Kidney glomerular epithelial cell (primary cell): ENCODE data around the gene ACOT4.
"Not testable (repeated sequence)": the region's sequence is repeated elsewhere in the genome, so short reads cannot be mapped to it uniquely, and the experiment has no call there.

Source experiments
- DNase-seq: peaks from one replicate; lab custom pipeline; 2025; lab: John Stamatoyannopoulos, UW

Gene ACOT4

DNA sequence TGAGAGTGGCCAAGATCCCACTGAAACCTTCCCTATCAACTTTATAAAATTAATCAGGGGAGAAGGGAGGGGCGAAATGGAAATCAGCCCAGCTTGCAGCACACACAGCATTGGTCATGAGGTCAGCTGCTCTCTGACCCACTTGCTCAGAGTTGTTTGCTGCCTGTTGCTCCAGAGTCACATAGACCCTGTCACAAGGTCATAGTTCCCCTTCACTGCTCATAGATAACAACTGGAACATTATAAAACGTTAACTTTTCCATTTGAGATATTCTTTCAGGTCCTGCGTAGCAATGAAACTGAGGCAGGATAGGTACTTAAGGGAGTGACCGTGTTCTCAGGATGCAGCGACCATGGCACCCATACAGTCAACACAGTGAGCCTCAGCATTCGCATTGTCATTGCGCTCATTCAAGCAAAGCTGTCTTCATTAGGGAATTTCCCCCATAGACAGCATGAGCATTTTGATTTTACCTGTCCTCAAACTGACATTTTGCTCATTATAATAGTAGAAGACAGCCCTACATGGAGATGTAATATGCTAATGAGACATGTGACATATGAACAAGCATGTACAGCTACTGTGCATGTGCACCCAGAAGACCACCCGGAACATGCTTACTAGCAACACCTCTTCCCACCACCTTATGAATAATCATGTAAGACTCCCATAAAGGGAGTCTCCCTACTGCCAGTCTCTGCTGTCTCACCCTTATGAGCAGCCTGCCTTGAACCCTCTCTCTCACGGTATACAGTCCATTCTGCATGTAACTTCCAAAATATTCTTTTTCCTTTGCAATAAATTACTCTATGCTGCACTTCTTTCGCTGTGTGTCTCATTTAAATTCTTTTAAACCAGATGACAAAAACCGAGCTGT, 9.3 kb upstream of the ACOT4 start:
- DNase-seq, result not testable (repeated sequence)

DNA sequence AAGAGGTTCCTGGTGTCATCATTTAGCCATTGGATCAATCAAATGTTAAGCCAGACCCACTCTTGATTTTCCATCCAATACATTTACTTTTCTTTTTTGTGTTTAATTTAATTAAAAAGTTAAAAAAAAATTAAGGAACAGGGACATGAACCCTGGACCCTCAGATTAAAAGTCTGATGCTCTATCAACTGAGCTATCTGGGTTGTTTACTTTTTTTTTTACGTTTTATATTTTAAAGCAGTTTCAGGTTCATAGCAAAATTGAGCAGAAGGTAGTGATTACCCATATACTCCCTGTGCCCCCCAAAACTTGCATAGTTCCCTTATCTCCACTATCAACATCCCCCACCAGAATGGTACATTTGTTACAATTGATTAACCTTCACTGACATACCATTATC, 3.0 kb upstream of the ACOT4 start:
- DNase-seq, result no peak

DNA sequence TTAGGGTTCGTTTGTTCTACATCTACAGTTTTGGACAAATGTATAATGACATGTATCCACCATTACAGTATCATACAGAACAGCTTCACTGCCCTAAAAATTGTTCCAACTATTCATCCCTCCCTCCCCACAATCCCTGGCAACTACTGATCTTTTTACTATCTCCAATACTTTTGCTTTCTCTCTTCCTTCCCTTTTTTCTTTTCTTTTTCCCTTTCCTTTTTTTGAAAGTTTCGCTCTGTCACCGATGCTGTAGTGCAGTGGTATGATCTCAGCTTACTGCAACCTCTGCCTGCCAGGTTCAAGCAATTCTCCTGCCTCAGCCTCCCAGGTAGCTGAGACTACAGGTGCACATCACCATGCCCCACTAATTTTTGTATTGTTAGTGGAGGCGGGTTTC, 2.6 kb upstream of the ACOT4 start:
- no peak for DNase-seq

DNA sequence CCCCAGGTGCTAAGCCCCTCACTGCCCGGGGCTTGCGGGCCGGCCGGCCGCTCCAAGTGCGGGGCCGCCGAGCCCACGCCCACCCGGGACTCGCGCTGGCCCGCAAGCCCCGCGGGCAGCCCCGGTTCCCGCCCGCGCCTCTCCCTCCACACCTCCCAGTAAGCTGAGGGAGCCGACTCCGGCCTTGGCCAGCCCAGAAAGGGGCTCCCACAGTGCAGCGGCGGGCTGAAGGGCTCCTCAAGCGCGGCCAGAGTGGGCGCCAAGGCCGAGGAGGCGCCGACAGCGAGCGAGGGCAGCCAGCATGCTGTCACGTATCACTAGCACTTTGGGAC, 1.0 kb upstream of the ACOT4 start:
- not testable (repeated sequence) for DNase-seq

DNA sequence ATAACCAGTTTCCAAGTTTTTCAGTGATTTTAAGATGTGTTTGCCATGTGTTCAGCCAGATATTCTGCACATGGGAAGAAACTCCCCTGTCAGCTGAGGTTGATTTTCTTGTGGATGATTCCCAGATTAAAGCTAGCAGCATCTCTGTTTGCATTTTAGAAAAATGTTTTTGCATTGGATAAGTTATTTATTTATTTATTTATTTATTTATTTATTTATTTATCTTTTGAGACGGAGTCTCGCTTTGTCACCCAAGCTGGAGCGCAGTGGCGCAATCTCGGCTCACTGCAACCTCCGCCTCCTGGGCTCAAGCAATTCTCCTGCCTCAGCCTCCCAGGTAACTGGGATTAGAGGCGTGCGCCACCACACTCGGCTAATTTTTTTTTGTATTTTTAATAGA, 2.8 kb downstream of the ACOT4 start:
- DNase-seq, result no peak

DNA sequence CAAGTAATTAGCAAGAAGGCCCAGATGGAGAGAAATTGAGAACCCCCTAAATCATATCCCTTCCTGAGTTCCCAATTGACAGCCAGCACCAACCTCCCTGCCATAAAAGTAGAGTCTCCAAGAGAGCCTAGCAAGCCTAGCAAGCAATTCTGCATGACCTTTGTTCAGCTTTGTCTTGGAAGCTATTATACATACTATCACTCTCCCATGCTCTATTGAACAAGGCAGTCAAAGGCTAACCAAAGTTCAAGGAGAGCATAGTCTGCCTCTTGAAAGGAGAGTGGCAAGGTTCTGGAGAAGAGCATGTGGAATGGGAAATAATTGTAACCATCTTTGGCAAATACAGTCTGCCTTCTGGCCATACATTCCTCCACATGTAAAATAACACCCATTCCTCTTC, 7.8 kb downstream of the ACOT4 start:
- DNase-seq, result no peak

DNA sequence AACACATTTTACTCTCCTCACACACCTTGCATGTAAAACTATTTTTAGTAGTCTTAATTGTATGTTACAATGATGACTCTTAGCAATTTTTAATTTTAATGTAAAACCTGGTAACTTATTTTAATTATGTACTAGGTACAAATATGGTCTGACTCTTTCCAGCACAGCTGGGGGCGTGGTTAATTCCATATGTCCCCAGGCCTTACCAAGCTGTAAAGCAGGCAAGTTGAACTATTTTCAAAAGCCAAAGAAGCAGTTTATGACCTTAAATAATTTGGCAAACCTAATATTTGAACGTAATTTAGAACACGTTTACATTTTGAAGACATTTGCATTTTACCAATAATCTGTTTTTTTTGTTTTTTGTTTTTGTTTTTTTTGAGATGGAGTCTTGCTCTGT, 11.3 kb downstream of the ACOT4 start:
- no peak for DNase-seq

DNA sequence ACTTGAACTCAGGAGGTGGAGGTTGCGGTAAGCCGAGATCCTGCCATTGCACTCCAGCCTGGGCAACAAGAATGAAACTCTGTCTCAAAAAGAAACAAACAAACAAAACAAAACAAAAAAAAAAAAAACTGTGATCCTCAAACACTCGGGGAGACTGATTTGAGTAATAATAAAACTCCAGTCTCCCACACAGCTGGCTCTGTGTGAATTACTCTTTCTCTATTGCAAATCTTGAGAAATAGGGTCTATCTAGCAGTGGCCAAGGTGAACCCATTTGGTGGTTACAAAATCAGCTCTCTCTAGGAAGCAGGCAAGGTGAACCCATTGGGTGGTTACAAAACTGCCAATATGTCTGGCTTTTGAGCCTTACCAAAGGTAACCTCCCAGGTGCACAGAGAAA, 14.6 kb downstream of the ACOT4 start:
- no peak for DNase-seq

DNA sequence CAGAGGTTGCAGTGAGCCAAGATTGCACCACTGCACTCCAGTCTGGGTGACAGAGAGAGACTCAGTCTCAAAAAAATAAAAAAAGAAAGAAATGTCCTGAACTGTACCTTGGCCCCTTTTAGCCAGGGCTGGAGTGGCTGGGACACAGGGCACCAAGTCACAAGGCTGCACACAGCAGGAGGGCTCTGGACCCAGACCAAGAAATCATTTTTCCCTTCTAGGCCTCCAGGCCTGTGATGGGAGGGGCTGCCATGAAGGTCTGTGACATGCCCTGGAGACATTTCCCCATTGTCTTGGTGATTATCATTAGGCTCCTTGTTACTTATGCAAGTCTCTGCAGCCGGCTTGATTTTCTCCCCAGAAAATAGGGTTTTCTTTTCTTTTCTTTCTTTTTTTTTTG, 15.6 kb downstream of the ACOT4 start:
- no peak for DNase-seq

DNA sequence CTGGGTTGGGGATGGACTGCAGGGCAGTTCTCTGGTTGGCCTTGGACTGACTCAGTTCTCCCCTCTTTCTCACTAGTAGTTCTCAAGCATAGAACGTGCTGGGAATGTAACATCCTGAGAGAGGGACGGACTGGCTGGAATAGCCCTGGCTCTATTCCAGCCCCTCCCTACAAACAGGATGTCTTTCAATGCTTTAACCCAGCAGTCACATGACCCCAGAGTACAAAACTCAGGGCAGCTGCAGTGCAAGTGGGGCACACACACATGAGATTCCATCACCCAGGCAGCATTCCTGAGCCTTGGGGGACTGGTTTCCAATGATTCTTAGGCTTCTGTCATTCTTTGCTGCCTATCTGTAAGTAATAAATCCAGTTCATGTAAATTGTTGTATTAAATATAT, 19.0 kb downstream of the ACOT4 start:
- peak; percentile 8 for DNase-seq

DNA sequence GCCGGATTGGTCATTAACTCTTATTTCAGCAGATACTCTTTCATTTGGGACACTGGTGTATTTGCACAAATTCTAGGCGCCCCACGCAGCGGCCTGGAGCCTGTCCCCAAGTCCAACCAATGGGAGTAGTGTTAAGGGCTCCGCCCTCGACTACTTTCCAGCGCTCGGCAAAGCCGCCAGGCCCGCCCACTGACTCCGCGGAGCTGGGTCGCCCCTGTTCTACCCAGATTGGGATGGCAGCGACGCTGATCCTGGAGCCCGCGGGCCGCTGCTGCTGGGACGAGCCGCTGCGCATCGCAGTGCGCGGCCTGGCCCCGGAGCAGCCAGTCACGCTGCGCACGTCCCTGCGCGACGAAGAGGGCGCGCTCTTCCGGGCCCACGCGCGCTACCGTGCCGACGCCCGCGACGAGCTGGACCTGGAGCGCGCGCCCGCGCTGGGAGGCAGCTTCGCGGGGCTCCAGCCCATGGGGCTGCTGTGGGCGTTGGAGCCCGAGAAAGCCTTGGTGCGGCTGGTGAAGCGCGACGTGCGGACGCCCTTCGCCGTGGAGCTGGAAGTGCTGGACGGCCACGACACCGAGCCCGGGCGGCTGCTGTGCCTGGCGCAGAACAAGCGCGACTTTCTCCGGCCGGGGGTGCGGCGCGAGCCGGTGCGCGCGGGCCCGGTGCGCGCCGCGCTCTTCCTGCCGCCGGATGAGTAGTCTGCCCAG, 20.8 kb downstream of the ACOT4 start, which contains the start of gene ACOT6:
Gene ACOT6, plus strand, starts transcription at position 179 of the 707 bp plus-strand sequence. Its CDS starts 55 bp downstream, at position 234.
- DNase-seq, result peak; percentile 33

DNA sequence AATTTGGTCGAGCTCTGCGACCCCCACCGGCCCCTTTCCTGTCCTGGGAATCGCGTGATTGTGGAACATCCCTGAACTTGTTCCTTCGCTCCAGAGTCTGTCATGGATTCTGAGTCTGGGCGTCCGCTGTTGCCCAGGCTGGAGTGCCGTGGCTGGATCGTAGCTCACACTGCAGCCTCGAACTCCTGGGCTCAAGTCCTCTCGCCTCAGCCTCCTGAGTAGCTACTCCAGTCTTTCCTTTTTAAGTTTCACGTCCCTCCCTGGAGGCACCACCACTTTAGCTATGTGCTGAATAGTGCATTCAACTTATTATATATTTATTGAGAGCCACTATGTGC, 21.3 kb downstream of the ACOT4 start:
- DNase-seq, result no peak

DNA sequence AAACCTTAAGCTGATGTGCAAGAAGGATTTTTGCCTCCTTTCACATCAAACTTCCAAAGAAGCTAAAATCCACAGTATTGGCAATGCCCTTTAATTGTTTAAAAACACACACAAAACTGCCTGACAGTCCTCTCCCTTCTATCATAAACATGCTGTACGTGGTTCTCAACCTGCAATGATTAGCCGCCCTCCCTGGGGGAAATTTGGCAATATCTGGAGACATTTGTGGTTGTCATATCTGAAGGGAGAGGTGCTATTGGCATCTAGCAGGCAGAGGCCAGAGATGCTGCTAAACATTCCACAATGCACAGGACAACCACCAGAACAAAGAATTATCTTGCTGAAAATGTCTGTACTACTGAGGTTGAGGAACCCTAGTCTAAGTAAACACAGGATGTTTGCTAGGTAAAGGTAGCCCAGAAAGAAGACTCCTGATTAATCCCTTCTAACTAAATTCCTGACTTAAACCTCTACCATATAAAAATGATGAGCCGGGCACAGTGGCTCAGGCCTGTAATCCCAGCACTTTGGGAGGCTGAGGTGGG, 21.8 kb downstream of the ACOT4 start:
- no peak for DNase-seq

DNA sequence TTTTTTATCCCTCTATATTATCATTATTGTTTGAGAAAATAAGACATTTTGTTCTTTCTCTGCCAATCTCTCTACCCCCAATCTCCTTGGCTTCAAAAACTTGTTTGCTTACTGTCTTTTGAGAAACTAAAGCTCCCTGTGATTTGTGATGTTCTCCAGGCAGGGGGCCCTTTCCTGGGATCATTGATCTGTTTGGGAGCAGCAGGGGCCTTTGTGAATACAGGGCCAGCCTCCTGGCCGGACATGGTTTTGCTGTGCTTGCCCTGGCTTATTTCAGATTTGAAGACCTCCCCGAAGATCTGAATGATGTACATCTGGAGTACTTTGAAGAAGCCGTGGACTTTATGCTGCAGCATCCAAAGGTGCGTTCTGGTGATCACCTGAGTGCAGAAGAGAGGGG, 25.2 kb downstream of the ACOT4 start:
- no peak for DNase-seq

DNA sequence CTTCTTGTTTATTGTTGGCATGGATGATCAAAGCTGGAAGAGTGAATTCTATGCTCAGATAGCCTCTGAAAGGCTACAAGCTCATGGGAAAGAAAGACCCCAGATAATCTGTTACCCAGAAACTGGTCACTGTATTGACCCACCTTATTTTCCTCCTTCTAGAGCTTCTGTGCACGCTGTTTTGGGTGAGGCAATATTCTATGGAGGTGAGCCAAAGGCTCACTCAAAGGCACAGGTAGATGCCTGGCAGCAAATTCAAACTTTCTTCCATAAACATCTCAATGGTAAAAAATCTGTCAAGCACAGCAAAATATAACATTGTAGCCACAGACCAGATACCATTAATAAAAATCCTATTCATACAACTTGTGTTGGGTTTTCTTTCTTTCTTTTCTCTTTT, 27.9 kb downstream of the ACOT4 start:
- no peak for DNase-seq

DNA sequence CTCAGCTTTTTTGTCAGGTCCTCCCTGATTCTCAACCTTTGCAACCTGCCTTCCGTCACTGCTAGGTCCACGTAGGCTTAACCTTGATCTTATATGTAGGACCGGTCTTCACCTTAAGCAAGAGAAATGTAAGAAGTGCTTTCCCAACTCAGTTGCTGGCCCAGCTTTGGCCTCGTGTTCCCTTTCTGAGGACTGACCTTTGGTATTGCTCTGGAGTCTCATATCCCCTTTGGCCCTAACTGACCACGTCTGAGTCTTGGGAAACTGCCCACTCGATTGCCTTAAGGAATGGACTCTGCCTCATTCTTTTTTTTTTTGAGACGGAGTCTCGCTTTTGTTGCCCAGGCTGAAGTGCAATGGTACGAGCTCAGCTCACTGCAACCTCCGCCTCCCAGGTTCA, 28.6 kb downstream of the ACOT4 start:
- DNase-seq, result no peak

DNA sequence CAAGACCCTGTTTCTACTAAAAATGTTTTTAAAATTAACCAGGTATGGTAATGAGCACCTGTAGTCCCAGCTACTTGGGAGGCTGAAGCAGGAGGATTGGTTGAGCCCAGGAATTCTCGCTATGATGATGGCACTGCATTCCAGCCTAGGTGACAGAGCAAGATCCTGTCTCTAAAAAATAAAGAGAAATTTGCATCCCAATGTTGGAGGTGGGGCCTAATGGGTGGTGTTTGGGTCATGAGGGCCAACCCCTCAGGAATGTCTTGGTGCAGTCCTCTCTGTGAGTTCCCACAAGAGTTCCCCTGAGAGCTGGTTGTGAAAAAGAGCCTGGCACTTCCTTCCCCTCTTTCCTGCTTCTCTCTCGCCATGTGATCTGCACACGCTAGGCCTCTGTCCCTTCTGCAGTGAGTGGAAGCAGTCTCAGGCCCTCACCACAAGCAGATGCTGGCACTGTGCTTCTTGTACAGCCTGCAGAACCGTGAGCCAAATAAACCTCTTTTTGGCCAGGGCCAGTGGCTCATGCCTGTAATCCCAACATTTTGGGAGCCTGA, 31.9 kb downstream of the ACOT4 start:
- no peak for DNase-seq

DNA sequence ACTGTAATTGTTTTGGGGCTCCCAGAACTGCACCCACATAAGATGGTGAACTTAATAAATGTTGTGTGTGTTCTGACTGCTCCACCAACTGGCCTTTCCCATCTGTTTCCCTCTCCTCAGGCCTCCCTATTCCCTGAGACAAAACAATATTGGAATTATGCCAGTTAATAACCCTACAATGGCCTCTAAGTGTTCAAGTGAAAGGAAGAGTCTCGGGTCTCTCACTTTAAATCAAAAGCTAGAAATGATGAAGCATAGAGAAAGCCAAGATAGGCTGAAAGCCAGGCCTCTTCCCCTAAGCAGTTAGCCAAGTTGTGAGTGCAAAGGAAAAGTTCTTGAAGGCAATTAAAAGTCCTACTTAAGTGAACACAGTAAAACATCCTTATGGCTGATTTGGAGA, 34.0 kb downstream of the ACOT4 start:
- DNase-seq, result no peak

DNA sequence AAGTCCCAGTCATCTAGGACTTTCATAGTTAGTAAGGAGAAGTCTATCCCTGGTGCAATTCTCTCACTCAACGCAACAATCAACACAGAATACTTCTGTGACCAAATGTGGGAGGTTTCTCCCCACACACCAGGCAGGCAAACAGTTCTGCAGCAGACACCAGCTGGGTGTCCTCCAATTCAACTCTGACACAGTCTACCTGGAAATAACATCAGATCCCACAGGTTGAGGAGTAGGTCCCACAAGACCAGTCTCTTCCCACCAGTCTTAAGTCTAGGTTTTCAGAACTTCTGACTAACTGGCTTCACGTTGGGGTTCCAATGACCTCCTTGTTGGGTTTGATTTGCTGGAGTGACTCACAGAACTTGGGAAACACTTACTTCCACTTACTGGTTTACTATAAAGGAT, 35.5 kb downstream of the ACOT4 start:
- no peak for DNase-seq

DNA sequence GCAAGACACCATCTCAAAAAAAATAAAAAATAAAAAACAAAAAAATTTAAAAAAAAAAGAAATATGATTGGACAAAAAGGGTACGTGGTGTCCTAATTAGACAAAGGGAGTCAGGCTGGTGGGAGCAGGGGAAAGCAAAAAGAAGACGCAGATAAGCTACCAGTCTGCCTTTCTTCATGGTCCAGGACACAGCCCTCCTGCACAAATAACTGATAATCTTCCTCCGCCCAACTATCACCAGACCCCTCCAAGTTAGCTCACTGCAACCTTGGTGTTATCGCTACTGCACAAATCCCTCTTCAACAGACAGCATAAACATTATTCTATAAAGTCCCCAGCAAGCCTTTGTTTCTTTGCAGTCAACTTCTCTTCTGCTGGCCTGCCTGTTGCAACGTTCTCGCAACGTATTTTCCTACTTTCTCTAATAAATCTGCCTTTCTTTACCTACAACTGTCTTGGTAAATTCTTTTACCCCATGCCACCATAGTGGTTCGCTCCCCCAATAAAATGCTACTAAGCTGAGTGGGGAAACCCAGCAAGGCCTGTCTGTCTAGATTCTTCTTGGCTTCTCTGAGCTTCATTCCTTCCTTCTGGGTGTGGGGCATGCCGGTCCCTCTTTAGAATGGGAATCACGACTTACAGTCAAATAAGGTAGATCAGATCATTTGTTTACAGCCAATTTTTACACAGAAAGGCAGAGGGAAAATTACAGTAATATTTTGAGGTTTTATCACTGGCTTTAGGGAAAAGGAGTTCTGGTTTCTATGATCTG, 38.5 kb downstream of the ACOT4 start:
- DNase-seq, result no peak

DNA sequence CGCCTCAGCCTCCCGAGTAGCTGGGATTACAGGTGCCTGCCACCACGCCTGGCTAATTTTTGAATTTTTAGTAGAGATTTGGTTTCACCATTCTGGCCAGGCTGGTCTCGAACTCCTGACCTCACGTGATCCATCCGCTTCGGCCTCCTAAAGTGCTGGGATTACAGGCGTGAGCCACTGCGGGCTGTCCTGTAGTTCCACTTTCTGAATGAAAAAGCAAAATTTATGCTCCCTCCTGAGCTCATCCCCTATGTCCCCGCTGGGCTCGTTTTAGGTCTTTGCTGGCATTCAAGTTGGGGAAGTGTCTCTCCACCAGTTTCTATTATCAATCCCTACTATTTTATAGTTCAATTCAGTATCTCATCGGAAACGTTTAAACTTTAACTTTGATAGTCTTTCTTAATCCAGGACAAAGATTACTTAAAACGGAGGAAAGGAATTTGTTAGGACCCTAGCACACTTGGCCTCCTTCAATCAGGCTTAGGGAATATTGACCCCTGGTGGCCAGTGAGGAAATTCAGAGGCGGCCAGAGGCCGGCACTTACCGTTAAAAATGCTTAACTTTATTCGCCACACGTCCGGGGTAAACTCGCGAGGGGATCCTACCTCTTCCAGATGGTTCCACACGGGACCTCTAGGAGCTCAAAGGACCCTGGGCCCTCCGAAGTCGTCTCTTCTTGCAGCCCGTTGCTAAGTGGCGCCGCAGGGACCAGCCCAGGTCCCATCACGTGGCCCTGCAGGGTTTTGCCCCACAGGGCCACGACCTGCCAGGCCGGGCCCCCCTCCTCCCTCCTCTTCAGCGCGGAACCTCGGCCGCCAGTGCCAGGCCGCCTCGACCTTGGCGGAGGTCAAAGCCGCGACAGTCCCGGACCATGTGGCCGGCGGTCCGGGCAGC, 41.7 kb downstream of the ACOT4 start:
- peak; percentile 37 for DNase-seq
